HG02798 (cell line): ENCODE measurements around the gene VTI1B.

Experiments used
- ATAC-seq: cut with Tn5 transposase; IDR thresholded peaks from one replicate; pipeline ENCODE4 v1.9.1; 2021; ENCODE audit warnings: mild to moderate bottlenecking; ENCODE audit not compliant: unreplicated experiment, poor library complexity

Gene VTI1B

GRCh38 chr14:67680121-67680602 lies 5.7 kb upstream of the VTI1B start:
- peak; percentile 96 for ATAC-seq

- no peak for ATAC-seq
These were observed 4.6 kb upstream of the VTI1B start for GRCh38 chr14:67679006-67679405.

GRCh38 chr14:67675219-67675582 lies 769 bp upstream of the VTI1B start:
- ATAC-seq: no peak

- peak; percentile 50 for ATAC-seq
These were observed 323 bp downstream of the VTI1B start for GRCh38 chr14:67674139-67674479.

GRCh38 chr14:67673451-67673850 lies 981 bp downstream of the VTI1B start:
- no peak for ATAC-seq

- ATAC-seq: no peak
These were observed 5.9 kb downstream of the VTI1B start for GRCh38 chr14:67668559-67668958.

- ATAC-seq: peak; percentile 60
These were observed 7.5 kb downstream of the VTI1B start for GRCh38 chr14:67666750-67667449.

GRCh38 chr14:67665868-67666267 lies 8.6 kb downstream of the VTI1B start:
- no peak for ATAC-seq

GRCh38 chr14:67663633-67664032 lies 10.8 kb downstream of the VTI1B start:
- no peak for ATAC-seq

GRCh38 chr14:67653651-67654280 lies 20.7 kb downstream of the VTI1B start:
- ATAC-seq: no peak

GRCh38 chr14:67652189-67652588 lies 22.2 kb downstream of the VTI1B start:
- no peak for ATAC-seq

- no peak for ATAC-seq
These were observed 23.7 kb downstream of the VTI1B start for GRCh38 chr14:67650694-67651093.

- ATAC-seq: no peak
These were observed 24.3 kb downstream of the VTI1B start for GRCh38 chr14:67650151-67650550.

GRCh38 chr14:67646131-67646530 lies 28.3 kb downstream of the VTI1B start:
- ATAC-seq: no peak

GRCh38 chr14:67645414-67645813 lies 29.0 kb downstream of the VTI1B start:
- ATAC-seq: no peak

- ATAC-seq: no peak
These were observed 30.0 kb downstream of the VTI1B start for GRCh38 chr14:67644428-67644827.

GRCh38 chr14:67643713-67644112 lies 30.7 kb downstream of the VTI1B start:
- ATAC-seq: no peak

- ATAC-seq: no peak
These were observed 32.3 kb downstream of the VTI1B start for GRCh38 chr14:67641902-67642749.

GRCh38 chr14:67641480-67641879 lies 33.0 kb downstream of the VTI1B start:
- no peak for ATAC-seq

GRCh38 chr14:67638642-67639041 lies 35.8 kb downstream of the VTI1B start:
- no peak for ATAC-seq

- ATAC-seq: no peak
These were observed 38.0 kb downstream of the VTI1B start for GRCh38 chr14:67636361-67636919.
